GM12878 (cell line): ENCODE data around the gene NOB1. TPM values are rescaled to one million over a fixed set of nuclear protein-coding genes. Genes with fewer than 3 reads are reported as not detected.

Experiments used
- BCL3 ChIP-seq: IDR thresholded peaks from 2 replicates; pipeline ENCODE4 v1.6.1; 2011; ENCODE audit warnings: borderline replicate concordance, low read depth, mild to moderate bottlenecking, moderate library complexity, low read length; ENCODE audit not compliant: insufficient read depth, poor library complexity, severe bottlenecking
- CUX1 ChIP-seq: IDR thresholded peaks from 2 replicates; pipeline ENCODE4 v1.6.1; 2012; ENCODE audit warnings: improper control_type of control experiment, low read depth, low read length; ENCODE audit not compliant: insufficient replicate concordance
- EED ChIP-seq: sonication (generic); IDR thresholded peaks from 2 replicates; pipeline ENCODE4 v1.6.1; 2016; ENCODE audit warnings: antibody characterized with exemption, low read depth
- EZH2 ChIP-seq: IDR thresholded peaks from 2 replicates; pipeline ENCODE4 v1.6.1; 2012; ENCODE audit warnings: low read depth, mild to moderate bottlenecking, control low read depth, inconsistent platforms, low read length, borderline replicate concordance; ENCODE audit not compliant: control insufficient read depth
- NBN ChIP-seq: fragments of 450-650 bp; IDR thresholded peaks from 2 replicates; pipeline ENCODE4 v1.6.1; 2016
- NKRF ChIP-seq: fragments of 450-650 bp; conservative IDR thresholded peaks from 2 replicates; pipeline ENCODE4 v1.6.1; 2017; ENCODE audit warnings: mild to moderate bottlenecking, moderate library complexity
- PAX5 ChIP-seq: IDR thresholded peaks from 2 replicates; pipeline ENCODE4 v1.6.1; 2011; ENCODE audit warnings: low read depth, low read length, borderline replicate concordance
- PKNOX1 ChIP-seq: fragments of 450-650 bp; IDR thresholded peaks from 2 replicates; pipeline ENCODE4 v1.6.1; 2016; ENCODE audit warnings: mild to moderate bottlenecking
- RAD51 ChIP-seq: fragments of 450-650 bp; IDR thresholded peaks from 2 replicates; pipeline ENCODE4 v1.6.1; 2016; ENCODE audit warnings: moderate library complexity, mild to moderate bottlenecking, inconsistent platforms
- TBL1XR1 ChIP-seq: IDR thresholded peaks from 2 replicates; pipeline ENCODE4 v1.6.1; 2012; ENCODE audit warnings: low read depth, low read length, improper control_type of control experiment
- TCF3 ChIP-seq: IDR thresholded peaks from 2 replicates; pipeline ENCODE4 v1.6.1; 2012; ENCODE audit warnings: low read depth, mild to moderate bottlenecking, low read length, borderline replicate concordance; ENCODE audit not compliant: insufficient read depth
- ZNF274 ChIP-seq: IDR thresholded peaks from one replicate; pipeline ENCODE4 v1.8.0; 2011; ENCODE audit not compliant: insufficient read length, insufficient read depth
- polyA plus RNA-seq, 11 experiments: library from polyadenylated mRNA; depleted of rRNA in 4 of 11; unstranded in 6 of 11; stranded (reverse) in 5 of 11; fragments of >200 nt; fragmentation: Nextera tagmentation in 4 of 11; fragmentation: Illumina TruSeq in 1 of 11; extraction: Ambion mirVana in 4 of 11; extraction: Trizol in 1 of 11; gene quantifications; 1 replicate in 1 of 11; 2 replicates in 10 of 11; pipeline versions ENCODE4 v1.2.1 to v1.2.3, GENCODE V29; 2011 to 2016; ENCODE audit warnings: inconsistent platforms in 2 of 11, missing spikeins in 2 of 11, low read depth in 1 of 11
- total RNA-seq, 4 experiments: library from RNA; depleted of rRNA in 3 of 4; stranded (reverse); fragments of >200 nt in 3 of 4; fragmentation: Illumina TruSeq in 1 of 4; extraction: Trizol in 1 of 4; gene quantifications; 2 replicates each; pipeline versions ENCODE4 v1.2.1 to v1.2.3, GENCODE V29; 2013 to 2021
- TF ChIP-seq, protein P1 (sequence below): fragments of 150-350 bp; IDR thresholded peaks from 2 replicates; pipeline ENCODE4 v1.6.1; 2016; ENCODE audit warnings: low read depth, low read length

The NOB1 gene
- total and polyA plus RNA-seq, 10 of the 15 experiments (the other 5 are each of a cell fraction or from before 2014, with no cell fraction given), result 31.1 to 117 (median 78.0) TPM

DNA sequence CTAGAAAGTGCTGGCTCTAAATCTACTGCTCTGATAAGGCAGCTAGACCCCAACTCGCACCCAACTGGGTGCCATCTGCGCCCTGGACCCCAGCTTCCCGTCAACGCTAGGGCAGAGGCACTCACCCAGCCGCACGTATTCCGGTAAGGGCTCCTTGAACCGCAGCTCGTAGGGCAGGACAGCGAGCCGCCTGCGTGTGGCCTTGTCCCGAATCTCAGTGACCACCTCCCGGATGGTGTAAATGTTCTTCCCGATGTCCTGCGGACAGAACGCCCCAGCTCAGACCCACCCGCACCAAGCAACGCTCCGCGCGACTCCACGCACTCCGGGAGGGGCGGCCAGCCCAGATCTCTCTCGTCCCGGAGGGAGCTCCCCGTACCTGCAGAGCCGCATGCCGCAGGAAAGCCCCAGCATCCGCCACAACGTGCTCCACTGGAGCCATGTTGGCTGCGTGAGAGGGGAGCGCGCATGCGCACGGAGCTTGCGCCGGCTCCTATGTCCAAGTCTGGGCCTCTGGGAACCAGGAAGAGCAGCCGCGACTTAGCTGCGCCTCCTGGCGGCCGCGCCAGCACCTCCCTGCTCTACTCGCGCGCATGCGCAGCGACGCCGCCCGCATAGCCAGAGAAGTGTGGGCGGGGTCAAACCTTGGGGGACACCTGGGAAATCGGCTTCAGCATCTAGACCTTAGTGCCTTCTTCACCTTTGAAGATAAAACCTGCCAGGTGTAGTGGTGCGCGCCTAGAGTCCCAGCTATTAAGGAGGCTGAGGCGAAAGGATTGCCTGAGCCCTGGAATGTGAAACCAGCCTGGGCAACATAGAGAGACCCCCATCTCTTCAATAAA, at the start of gene NOB1 (continued):
- TF ChIP-seq, protein P1, sequence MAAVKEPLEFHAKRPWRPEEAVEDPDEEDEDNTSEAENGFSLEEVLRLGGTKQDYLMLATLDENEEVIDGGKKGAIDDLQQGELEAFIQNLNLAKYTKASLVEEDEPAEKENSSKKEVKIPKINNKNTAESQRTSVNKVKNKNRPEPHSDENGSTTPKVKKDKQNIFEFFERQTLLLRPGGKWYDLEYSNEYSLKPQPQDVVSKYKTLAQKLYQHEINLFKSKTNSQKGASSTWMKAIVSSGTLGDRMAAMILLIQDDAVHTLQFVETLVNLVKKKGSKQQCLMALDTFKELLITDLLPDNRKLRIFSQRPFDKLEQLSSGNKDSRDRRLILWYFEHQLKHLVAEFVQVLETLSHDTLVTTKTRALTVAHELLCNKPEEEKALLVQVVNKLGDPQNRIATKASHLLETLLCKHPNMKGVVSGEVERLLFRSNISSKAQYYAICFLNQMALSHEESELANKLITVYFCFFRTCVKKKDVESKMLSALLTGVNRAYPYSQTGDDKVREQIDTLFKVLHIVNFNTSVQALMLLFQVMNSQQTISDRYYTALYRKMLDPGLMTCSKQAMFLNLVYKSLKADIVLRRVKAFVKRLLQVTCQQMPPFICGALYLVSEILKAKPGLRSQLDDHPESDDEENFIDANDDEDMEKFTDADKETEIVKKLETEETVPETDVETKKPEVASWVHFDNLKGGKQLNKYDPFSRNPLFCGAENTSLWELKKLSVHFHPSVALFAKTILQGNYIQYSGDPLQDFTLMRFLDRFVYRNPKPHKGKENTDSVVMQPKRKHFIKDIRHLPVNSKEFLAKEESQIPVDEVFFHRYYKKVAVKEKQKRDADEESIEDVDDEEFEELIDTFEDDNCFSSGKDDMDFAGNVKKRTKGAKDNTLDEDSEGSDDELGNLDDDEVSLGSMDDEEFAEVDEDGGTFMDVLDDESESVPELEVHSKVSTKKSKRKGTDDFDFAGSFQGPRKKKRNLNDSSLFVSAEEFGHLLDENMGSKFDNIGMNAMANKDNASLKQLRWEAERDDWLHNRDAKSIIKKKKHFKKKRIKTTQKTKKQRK, result 0 out of 2 replicates have a peak, but pooled peaks have one; percentile 13
- TF ChIP-seq CUX1 (no peak), ZNF274 (no peak), EED (peak; percentile 76), NKRF (peak; percentile 89), EZH2 (no peak), BCL3 (no peak), TBL1XR1 (no peak), PKNOX1 (no peak; the same call in 1 of the 2 replicates), NBN (peak; percentile 71; the same call in 1 of the 2 replicates), TCF3 (no peak), PAX5 (peak; percentile 60; the same call in 1 of the 2 replicates), RAD51 (no peak)
